Pancreas (tissue), 10 donors: ENCODE results near the gene HIPK2. TPM values are rescaled to one million over a fixed set of nuclear protein-coding genes. Genes with fewer than 3 reads are reported as not detected.

Experiments
- ATAC-seq, 4 donors: fragments of 200-7000 bp; cut with Tn5 transposase; one replicate each; pipeline versions ENCODE4 v1.8.0 to v1.9.1; 2020; ENCODE audit warnings: mild to moderate bottlenecking in 4 of 4, moderate library complexity in 4 of 4
- DNase-seq, 6 donors: peaks; one replicate each; pipeline ENCODE4 v3.0.0-alpha.2; 2020
- FAIRE-seq: peaks from 2 replicates; lab custom pipeline; 2012; peaks lifted over from hg19 to GRCh38; lab: Jason Lieb, UNC
- H3K27ac ChIP-seq, 4 donors: fragments of 200-600 bp; sonication (generic); 1 replicate in 3 of 4; 2 replicates in 1 of 4; pipeline versions ENCODE4 v1.5.0 to v1.8.0; 2020
- H3K27me3 ChIP-seq, 4 donors: fragments of 200-600 bp; one replicate each; pipeline ENCODE4 v1.8.0; 2021
- H3K36me3 ChIP-seq, 3 donors: fragments of 200-600 bp; sonication (generic) in 1 of 3; one replicate each; pipeline versions ENCODE4 v1.5.0 to v1.8.0; 2020 to 2021
- H3K4me1 ChIP-seq, 3 donors: fragments of 200-600 bp; one replicate each; pipeline ENCODE4 v1.8.0; 2021
- H3K4me3 ChIP-seq, 4 donors: fragments of 200-600 bp; sonication (generic) in 2 of 4; one replicate each; pipeline versions ENCODE4 v1.5.0 to v1.8.0; 2020 to 2021
- H3K9me3 ChIP-seq, 4 donors: fragments of 200-600 bp; one replicate each; pipeline ENCODE4 v1.8.0; 2021
- CTCF ChIP-seq, 4 donors: fragments of 200-600 bp; sonication (generic) in 3 of 4; IDR thresholded peaks; one replicate each; pipeline versions ENCODE4 v1.5.0 to v1.8.0; 2021; ENCODE audit warnings: antibody characterized with exemption in 4 of 4
- WGBS, 2 donors: extraction: QIAGEN DNeasy Blood & Tissue Kit; methylation state at CpG; one replicate each; pipeline ENCODE4 v1.1.7; 2013; 5-methylcytosine and 5-hydroxymethylcytosine counted together
- intact Hi-C, 3 donors: fragments of 100-400 bp; cut with DNase I; formaldehyde crosslinking; loops; one replicate each; pipeline versions ENCODE4 v1.11.1 to v1.14.2; 2022
- polyA plus RNA-seq, 2 donors: library from polyadenylated mRNA; stranded (reverse); fragments of 200-250 nt; gene quantifications; one replicate each; pipeline ENCODE4 v1.2.3, GENCODE V29; 2013
- total RNA-seq, 6 donors: library from RNA; stranded (reverse); fragmentation: NEBNext Ultra II Directional in 4 of 6; extraction: Animal tissue kit (Norgen Biotek cat#: 25700) in 4 of 6; gene quantifications; one replicate each; pipeline versions ENCODE4 v1.2.1 to v1.2.4, GENCODE V29; 2021 to 2023
- donor health status: healthy with polysubstance abuse.
- donor health status: DM: no; HTN: no; CAD: no; lungs with moderate emphysema.
- donor health status: DM: no; HTN: no; CAD: no.
- donor health status: control.
- donor health status: control.
- donor health status: Bipolar disorder and iron deficiency.
- donor health status: DM: yes; HTN: yes; CAD: no.
- donor health status: DM: no; HTN: no; CAD: no.
- donor health status: DM: no; HTN: no; CAD: no.
- donor health status: DM: yes; HTN: yes; CAD: no.

HIPK2 gene
- total and polyA plus RNA-seq, 8 donors, result 6.7 to 49.0 (median 24.7) TPM

DNA sequence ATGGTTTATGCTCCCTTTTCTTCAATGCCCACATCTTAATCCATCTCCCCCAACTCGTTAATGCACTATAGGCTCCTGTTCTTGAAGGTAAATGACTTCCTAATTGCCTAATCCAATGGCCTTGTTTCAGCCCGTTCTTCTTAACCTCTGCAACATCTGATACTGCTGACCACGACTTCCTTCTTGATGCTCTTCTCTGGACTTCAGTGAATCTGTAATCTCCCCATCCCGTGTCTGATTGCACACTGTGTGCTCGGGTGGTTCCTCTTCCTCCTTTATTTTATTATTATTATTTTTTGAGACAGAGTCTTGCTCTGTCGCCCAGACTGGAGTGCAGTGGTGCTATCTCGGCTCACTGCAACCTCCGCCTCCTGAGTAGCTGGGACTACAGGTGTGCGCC, 58.9 kb downstream of the HIPK2 start:
- Histone ChIP-seq H3K4me3 (no peak overlapping the region), H3K27ac (no peak overlapping the region), H3K4me1 (peaks cover 4 to 27% (median 7%) of the 10 kb centered on the region in 3 donors), H3K36me3 (peaks cover 0 to 18% (median 3%) of the 10 kb centered on the region in 3 donors), H3K27me3 (no peaks in the 10 kb centered on the region), H3K9me3 (no peaks in the 10 kb centered on the region)
- peak in 1 of 4 donors; percentile 62 for ATAC-seq
- intact Hi-C loops, result no loop called here
- TF ChIP-seq CTCF (IDR thresholded peaks at IDR 0.05), result no peak
- WGBS, 2 donors, result 92 to 95% methylated on average over 9 of the region's 9 CpGs
- FAIRE-seq, result no peak
- DNase-seq, result no peak

- no peak overlapping the region for H3K27ac ChIP-seq
- DNase-seq (no peak), ATAC-seq (no peak), FAIRE-seq (no peak)
- no peak for TF ChIP-seq CTCF (IDR thresholded peaks at IDR 0.05)
- H3K4me3 ChIP-seq, result no peak overlapping the region
- no peaks in the 10 kb centered on the region for H3K27me3 ChIP-seq
- H3K36me3 ChIP-seq, result peaks cover 0 to 18% (median 3%) of the 10 kb centered on the region in 3 donors
- intact Hi-C loops, result no loop called here
- peaks cover 4 to 20% (median 7%) of the 10 kb centered on the region in 3 donors for H3K4me1 ChIP-seq
- H3K9me3 ChIP-seq, result no peaks in the 10 kb centered on the region
Observed at GRCh38 chr7:139718141-139718540, 59.7 kb downstream of the HIPK2 start.

DNA sequence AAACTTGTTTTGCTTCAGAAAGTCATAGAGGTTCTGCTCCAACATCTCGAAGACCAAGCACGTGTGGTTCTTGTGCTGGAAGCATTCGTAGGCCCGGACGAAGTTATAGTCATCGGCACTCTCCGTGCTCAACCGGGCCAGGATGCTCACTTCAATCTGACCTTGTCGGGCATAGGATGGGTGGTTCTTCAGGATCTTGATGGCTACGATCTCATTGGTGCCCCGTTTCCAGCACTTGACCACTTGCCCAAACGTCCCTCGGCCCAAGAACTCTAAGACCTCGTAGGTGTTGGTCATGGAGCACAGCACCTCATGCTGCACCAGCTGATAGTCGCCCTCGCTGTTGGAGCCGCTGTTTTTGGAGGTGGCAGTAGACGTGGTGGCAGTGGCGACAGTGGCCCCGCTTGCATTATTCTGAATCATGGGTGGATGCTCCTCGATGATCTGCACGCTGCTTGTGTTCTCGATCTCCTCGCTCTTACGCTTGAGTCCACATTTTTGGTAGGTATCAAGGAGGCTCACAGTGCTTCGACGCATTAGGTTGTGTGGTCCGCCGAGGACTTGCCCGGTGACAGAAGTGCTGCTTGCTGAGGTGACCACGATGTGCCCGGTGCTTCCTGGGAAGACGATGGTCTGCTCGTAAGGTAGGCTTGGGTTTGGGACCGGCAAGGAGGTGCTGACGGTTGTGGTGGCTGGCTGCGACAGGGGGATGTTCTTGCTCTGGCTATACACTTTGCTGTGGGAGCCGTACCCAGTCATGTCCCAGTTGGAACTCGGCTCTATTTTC, 61.4 kb downstream of the HIPK2 start:
- intact Hi-C loops, result no loop called here
- DNase-seq (no peak), FAIRE-seq (no peak)

DNA sequence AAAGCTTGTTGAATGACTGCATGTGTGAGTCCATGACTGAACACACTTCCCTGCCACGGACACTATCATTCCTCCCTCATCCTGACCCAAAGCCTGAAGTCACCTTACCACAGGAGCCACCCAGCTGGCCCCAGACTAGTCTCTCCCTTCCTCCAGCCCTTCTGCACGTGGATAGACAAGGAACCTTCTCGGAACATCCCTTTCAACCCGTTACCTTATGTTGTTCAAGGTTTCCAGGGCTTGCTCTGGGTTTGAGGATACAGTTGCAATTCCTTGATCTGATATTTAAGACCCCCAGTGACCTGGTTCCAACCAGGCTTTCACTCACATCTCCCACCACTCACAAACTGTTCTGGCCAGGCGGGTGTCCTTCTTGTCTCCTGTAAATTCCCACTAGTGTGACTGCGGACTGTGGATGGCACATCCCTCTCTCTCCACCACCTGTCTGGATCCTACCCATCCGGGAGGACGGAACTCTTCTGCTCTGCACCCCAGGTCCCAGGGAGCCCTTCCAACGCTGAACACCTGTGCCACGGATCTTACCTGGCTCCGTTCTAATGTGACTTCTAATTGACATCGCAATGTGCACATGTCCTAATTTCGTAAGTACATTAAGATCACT, 62.5 kb downstream of the HIPK2 start:
- FAIRE-seq, result no peak
- intact Hi-C loops, result no loop called here

More for the DNA sequence above, 61.4 kb downstream of the HIPK2 start:
- Histone ChIP-seq H3K27ac (no peak overlapping the region), H3K4me1 (peaks cover 0 to 15% (median 10%) of the 10 kb centered on the region in 3 donors), H3K9me3 (no peaks in the 10 kb centered on the region), H3K36me3 (peaks cover 0 to 18% (median 3%) of the 10 kb centered on the region in 3 donors), H3K27me3 (no peaks in the 10 kb centered on the region), H3K4me3 (no peak overlapping the region)
- ATAC-seq, result no peak
- 96 to 97% methylated on average over 39 of the region's 39 CpGs for WGBS, 2 donors
- no peak for TF ChIP-seq CTCF (IDR thresholded peaks at IDR 0.05)

More for the DNA sequence above, 62.5 kb downstream of the HIPK2 start:
- ATAC-seq, result no peak
- peaks cover 0 to 13% (median 12%) of the 10 kb centered on the region in 3 donors for H3K4me1 ChIP-seq
- 96 to 98% methylated on average over 13 of the region's 13 CpGs for WGBS, 2 donors
- DNase-seq, result no peak
- no peak overlapping the region for H3K4me3 ChIP-seq
- H3K36me3 ChIP-seq, result peaks cover 0 to 18% (median 3%) of the 10 kb centered on the region in 3 donors
- no peaks in the 10 kb centered on the region for H3K27me3 ChIP-seq
- no peak overlapping the region for H3K27ac ChIP-seq
- no peak for TF ChIP-seq CTCF (IDR thresholded peaks at IDR 0.05)
- no peaks in the 10 kb centered on the region for H3K9me3 ChIP-seq
